Hypothalamus (tissue), 51 donors: ENCODE data around the gene PRKCH.

Experiments
- DNase-seq, 51 donors: peaks; one replicate each; lab custom pipeline; 2025; lab: John Stamatoyannopoulos, UW

The PRKCH gene

GRCh38 chr14:61559641-61560201 lies 238.3 kb downstream of the PRKCH start:
- DNase-seq = no peak

- no peak for DNase-seq
These were observed 238.9 kb downstream of the PRKCH start for GRCh38 chr14:61560323-61560722.

- no peak for DNase-seq
These were observed 239.7 kb downstream of the PRKCH start for GRCh38 chr14:61561104-61561503.

- peak in 5 of 51 donors; percentile 15 to 44 (median 24) for DNase-seq
These were observed 240.4 kb downstream of the PRKCH start for GRCh38 chr14:61561657-61562276.

DNA sequence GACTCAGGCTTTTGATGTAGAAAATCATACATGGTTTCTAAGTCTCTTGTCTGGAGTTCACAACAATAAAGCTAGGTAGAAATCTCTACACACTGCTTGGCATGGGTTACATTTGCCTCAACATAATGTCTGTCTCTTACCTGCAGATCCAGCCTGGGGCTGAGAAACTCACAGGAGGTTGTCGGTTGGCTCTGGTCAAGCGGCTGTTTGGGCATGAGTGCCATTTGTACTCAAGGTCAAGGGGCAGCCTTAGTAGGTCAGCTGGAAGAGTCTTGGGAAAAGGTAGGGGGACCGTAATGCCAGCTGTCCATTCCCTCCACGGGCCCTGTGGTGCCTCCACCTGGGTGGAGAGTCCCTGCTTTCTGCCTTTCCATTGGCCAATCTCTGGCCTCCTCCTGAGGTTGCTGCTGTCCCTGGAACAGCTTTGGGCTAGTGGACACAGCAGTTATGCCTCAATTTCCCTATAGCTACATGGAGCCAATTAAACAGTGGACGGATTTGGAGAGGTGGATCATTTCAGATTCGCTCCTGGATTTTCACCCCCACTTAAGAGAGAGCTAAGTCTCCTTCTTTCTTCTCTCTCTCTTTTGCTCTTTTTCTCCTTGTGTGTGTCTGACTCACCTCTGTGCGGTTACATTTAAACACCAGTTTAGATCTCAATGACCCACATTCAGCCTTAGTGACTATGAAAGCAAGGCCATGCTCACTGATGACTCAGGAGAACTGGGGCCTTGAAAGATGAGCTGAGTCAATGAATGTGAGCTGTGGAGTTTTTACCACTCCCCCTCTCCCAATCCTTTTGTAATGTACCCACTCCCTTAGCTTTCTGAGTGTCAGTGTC lies 241.2 kb downstream of the PRKCH start:
- DNase-seq = no peak

DNA sequence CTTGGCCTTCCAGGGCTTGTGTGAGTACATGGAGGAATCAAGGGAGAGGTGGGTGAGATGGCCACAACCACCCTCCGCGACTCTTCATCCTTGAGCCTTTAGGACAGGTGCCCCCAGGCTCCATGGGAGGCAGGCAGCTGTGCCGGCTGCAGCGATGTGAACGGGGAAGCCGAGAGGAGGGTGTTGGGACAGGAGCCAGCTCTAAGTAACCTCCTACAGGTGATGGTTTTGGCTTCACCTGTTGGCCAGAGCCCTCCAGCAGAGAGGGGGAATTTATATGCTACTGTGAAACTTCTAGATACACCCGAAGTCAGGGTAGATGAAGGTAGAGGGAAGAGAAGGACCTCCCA lies 241.8 kb downstream of the PRKCH start:
- DNase-seq = no peak

GRCh38 chr14:61563880-61564617 lies 242.7 kb downstream of the PRKCH start:
- no peak for DNase-seq

- no peak for DNase-seq
These were observed 243.3 kb downstream of the PRKCH start for GRCh38 chr14:61564618-61565091.

- no peak for DNase-seq
These were observed 243.8 kb downstream of the PRKCH start for GRCh38 chr14:61565181-61565580.

GRCh38 chr14:61565836-61566536 lies 244.6 kb downstream of the PRKCH start:
- DNase-seq = no peak

GRCh38 chr14:61566537-61567225 lies 245.3 kb downstream of the PRKCH start:
- DNase-seq = no peak

GRCh38 chr14:61567838-61568571 lies 246.6 kb downstream of the PRKCH start:
- DNase-seq = peak in 3 of 51 donors; percentile 19 to 40 (median 28)

GRCh38 chr14:61568572-61569011 lies 247.2 kb downstream of the PRKCH start:
- peak in 9 of 51 donors; percentile 15 to 49 (median 28) for DNase-seq

GRCh38 chr14:61569308-61569707 lies 247.9 kb downstream of the PRKCH start:
- no peak for DNase-seq

DNA sequence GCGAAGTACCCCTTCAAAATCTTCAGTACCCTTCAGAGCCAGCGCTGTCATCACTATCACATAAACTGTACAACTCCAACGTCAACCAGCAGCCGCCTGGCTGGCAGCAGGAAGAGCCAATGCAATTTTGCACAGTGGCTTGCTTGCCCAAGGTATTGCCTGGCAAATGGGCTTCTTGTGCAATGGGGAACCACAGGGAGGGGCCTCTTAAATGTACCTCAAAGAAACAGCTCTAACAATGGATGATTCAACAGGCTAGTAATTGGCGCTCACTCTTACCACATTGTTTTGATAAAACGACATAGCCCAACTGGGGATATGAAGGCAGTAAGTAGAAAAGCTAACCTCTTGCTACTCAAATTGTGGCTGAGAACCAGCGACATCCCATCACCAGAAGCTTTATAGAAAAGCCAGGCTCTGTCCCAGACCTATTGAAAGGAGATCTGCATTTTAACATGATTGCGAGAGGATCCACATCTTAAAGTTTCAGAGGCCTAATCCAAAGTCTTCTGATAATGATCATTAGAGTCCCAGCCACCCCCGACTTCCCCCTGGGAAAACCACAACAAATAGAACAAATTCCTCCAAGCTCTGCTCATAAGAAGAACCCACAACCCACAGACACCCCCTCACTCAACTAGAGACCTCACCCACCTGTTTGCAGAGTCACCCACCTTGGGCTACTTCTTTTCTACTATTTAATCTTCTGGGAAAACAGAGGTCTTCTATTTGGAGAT lies 248.6 kb downstream of the PRKCH start:
- no peak for DNase-seq

DNA sequence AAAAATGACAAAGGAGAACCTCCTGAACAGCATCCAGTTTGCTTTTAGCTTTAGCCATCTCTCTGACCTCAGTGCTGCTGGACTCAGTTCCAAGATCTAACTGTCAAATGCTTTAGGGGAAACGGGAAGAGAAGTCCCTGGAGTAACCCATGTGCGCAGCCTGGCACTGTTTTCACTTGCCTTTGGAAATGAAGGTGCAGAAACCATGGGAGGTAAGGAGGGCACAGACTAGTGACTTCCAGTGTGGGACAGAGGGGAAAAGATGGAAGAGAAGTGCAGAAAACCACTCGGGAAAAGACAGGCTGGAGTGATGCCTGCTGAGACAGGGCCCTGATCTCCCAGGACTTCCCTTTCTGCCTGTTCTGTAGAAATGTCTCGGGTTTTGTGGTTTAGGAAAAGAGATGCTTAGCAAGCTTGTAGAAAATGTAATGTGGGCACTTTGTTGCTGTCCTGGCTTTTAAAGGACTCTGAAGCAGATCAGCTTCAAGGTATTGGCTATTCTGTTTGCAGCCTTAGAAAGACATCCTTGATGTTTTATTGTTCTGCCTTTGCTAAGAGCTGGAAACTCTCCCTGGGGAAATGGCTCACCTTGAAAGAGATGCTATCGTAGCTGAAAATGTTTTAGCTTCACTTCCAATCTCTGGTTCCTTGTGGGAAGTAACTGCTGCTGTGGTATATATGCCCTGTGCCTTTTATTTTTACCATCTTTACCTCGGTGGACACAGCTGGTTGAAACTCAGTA lies 249.3 kb downstream of the PRKCH start:
- no peak for DNase-seq

DNA sequence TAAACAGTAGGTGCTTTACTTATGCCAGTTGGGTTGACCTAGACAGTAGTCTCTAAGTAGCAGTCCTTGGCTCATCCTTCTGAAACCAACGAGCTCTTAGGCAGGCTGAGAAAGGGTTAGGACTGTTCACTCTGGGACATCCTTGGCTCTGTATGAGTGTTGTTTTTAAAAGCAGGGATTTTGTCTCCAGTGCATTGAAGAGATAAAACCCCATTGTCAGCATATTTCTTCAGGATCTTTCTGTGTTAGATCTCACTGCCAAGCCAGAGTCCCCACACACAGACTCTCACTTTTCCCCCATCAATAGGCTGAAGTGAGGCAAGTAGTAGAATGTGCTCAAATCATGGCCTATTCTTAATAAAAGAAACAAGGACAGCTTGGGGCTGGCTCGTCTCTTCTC lies 250.5 kb downstream of the PRKCH start:
- DNase-seq = peak in 1 of 51 donors; percentile 8

DNA sequence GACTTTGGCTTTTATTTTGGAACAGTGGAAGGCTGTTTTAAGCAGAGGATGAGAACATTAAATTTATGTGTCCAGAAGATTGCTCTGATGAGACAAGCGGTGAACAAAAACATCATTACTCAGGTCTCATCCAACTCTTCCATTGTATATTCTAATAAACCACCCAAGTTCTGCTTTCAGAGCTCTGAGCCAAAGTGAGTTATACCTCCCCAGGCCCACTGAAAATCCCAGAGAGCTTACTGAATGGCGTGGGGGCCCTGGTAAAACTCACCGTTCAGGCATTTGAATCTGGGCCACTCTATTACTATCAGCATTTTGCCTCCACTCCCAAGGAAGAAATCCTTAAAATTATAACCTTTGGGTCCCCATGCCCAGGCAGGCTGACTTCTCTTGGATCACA lies 251.9 kb downstream of the PRKCH start:
- DNase-seq = no peak
